Left ventricle myocardium inferior (tissue), 1 donor: ENCODE measurements around the gene ALCAM. TPM values are rescaled to one million over a fixed set of nuclear protein-coding genes. Genes with fewer than 3 reads are reported as not detected.

Source experiments
- DNase-seq: peaks from one replicate; pipeline ENCODE4 v3.0.0-alpha.2; 2020
- H3K27ac ChIP-seq: fragments of 200-600 bp; replicated peaks from 2 replicates; pipeline ENCODE4 v1.8.0; 2021
- H3K27me3 ChIP-seq: fragments of 200-600 bp; 2 replicates; pipeline ENCODE4 v1.8.0; 2021; ENCODE audit warnings: low read depth
- H3K36me3 ChIP-seq: fragments of 200-600 bp; 2 replicates; pipeline ENCODE4 v1.8.0; 2021
- H3K4me1 ChIP-seq: fragments of 200-600 bp; 2 replicates; pipeline ENCODE4 v1.8.0; 2021
- H3K4me3 ChIP-seq: fragments of 200-600 bp; 2 replicates; pipeline ENCODE4 v1.8.0; 2021; ENCODE audit warnings: mild to moderate bottlenecking, moderate library complexity
- H3K9me3 ChIP-seq: fragments of 200-600 bp; replicated peaks from 2 replicates; pipeline ENCODE4 v1.8.0; 2021
- CTCF ChIP-seq: fragments of 200-600 bp; IDR thresholded peaks from 2 replicates; pipeline ENCODE4 v1.8.0; 2021; ENCODE audit warnings: antibody characterized with exemption, mild to moderate bottlenecking, borderline replicate concordance
- intact Hi-C: fragments of 100-400 bp; cut with micrococcal nuclease; formaldehyde crosslinking; loops from one replicate; pipeline ENCODE4 v1.11.0; 2022
- total RNA-seq: library from RNA; stranded (reverse); fragmentation: NEBNext Ultra II Directional; extraction: Animal tissue kit (Norgen Biotek cat#: 25700); gene quantifications from one replicate; pipeline ENCODE4 v1.2.1, GENCODE V29; 2021
- donor health status: DM: no; HTN: yes; CAD: no; lungs with severe emphysema.

The ALCAM gene
- total RNA-seq, 1 donor from 2014 or later, result 3.7 TPM

- intact Hi-C loops, result no loop called here
- H3K27ac ChIP-seq, result peak overlapping the region; percentile 29
- peaks cover 45% of the 10 kb centered on the region for H3K4me1 ChIP-seq
These were observed 2.1 kb downstream of the ALCAM start for GRCh38 chr3:105368566-105369499.

GRCh38 chr3:105369500-105370371, 3.0 kb downstream of the ALCAM start:
- H3K9me3 ChIP-seq, result no peaks in the 10 kb centered on the region
- H3K27me3 ChIP-seq, result no peaks in the 10 kb centered on the region

More at GRCh38 chr3:105368566-105369499, 2.1 kb downstream of the ALCAM start:
- no peak for TF ChIP-seq CTCF
- Histone ChIP-seq H3K36me3 (no peaks in the 10 kb centered on the region), H3K4me3 (peak overlapping the region; percentile 72), H3K9me3 (no peaks in the 10 kb centered on the region), H3K27me3 (no peaks in the 10 kb centered on the region)
- peak; percentile 17 for DNase-seq

GRCh38 chr3:105373383-105373782, 6.7 kb downstream of the ALCAM start:
- H3K4me1 ChIP-seq, result peaks cover 19% of the 10 kb centered on the region
- H3K27me3 ChIP-seq, result no peaks in the 10 kb centered on the region
- no peak for DNase-seq
- TF ChIP-seq CTCF, result no peak
- H3K36me3 ChIP-seq, result no peaks in the 10 kb centered on the region
- H3K4me3 ChIP-seq, result no peak overlapping the region
- no peaks in the 10 kb centered on the region for H3K9me3 ChIP-seq
- intact Hi-C loops, result no loop called here
- no peak overlapping the region for H3K27ac ChIP-seq

More at GRCh38 chr3:105369500-105370371, 3.0 kb downstream of the ALCAM start:
- DNase-seq, result peak; percentile 67
- peak overlapping the region; percentile 29 for H3K27ac ChIP-seq
- intact Hi-C loops, result no loop called here
- peak; percentile 58 for TF ChIP-seq CTCF
- H3K36me3 ChIP-seq, result no peaks in the 10 kb centered on the region
- H3K4me1 ChIP-seq, result peaks cover 45% of the 10 kb centered on the region
- H3K4me3 ChIP-seq, result peak overlapping the region; percentile 72

- no peak overlapping the region for H3K4me3 ChIP-seq
- H3K27ac ChIP-seq, result no peak overlapping the region
- H3K36me3 ChIP-seq, result no peaks in the 10 kb centered on the region
- intact Hi-C loops, result no loop called here
- no peaks in the 10 kb centered on the region for H3K9me3 ChIP-seq
- no peaks in the 10 kb centered on the region for H3K4me1 ChIP-seq
- no peak for TF ChIP-seq CTCF
- no peak for DNase-seq
- H3K27me3 ChIP-seq, result no peaks in the 10 kb centered on the region
These were observed 9.2 kb downstream of the ALCAM start for GRCh38 chr3:105375750-105376511.

- intact Hi-C loops, result no loop called here
- no peak overlapping the region for H3K4me3 ChIP-seq
- H3K36me3 ChIP-seq, result no peaks in the 10 kb centered on the region
- TF ChIP-seq CTCF, result no peak
- DNase-seq, result no peak
- no peak overlapping the region for H3K27ac ChIP-seq
- H3K9me3 ChIP-seq, result no peaks in the 10 kb centered on the region
- H3K27me3 ChIP-seq, result no peaks in the 10 kb centered on the region
- no peaks in the 10 kb centered on the region for H3K4me1 ChIP-seq
These were observed 11.0 kb downstream of the ALCAM start for GRCh38 chr3:105377716-105378115.
